Neutrophil (primary cell): Measurements from ENCODE around the gene PVALB.

Source experiments
- H3K27ac ChIP-seq: fragments of 200-600 bp; sonication (generic); 2 replicates; pipeline ENCODE4 v1.5.1; 2016; ENCODE audit warnings: mild to moderate bottlenecking, moderate library complexity
- H3K27me3 ChIP-seq: fragments of 200-600 bp; sonication (generic); 2 replicates; pipeline ENCODE4 v1.6.0; 2016; ENCODE audit warnings: mild to moderate bottlenecking
- H3K36me3 ChIP-seq: fragments of 200-600 bp; sonication (generic); 2 replicates; pipeline ENCODE4 v1.5.1; 2017
- H3K4me1 ChIP-seq, 2 experiments: fragments of 200-600 bp in 1 of 2; sonication (generic) in 1 of 2; 1 replicate in 1 of 2; 2 replicates in 1 of 2; pipeline versions ENCODE4 v1.5.1 to v1.6.1; 2013 to 2016; ENCODE audit warnings: low read depth in 1 of 2, low read length in 1 of 2, mild to moderate bottlenecking in 1 of 2, moderate library complexity in 1 of 2; ENCODE audit not compliant: control insufficient read depth in 1 of 2, insufficient read depth in 1 of 2
- H3K4me3 ChIP-seq, 2 experiments: fragments of 200-600 bp in 1 of 2; sonication (generic) in 1 of 2; 1 replicate in 1 of 2; 2 replicates in 1 of 2; pipeline ENCODE4 v1.5.1; 2013 to 2016; ENCODE audit warnings: low read depth in 1 of 2, low read length in 1 of 2, mild to moderate bottlenecking in 1 of 2, moderate library complexity in 1 of 2
- H3K9me3 ChIP-seq: fragments of 200-600 bp; sonication (generic); 2 replicates; pipeline ENCODE4 v1.5.1; 2016
- TF ChIP-seq, protein P1 (sequence below): fragments of 200-600 bp; sonication (generic); IDR thresholded peaks from 2 replicates; pipeline ENCODE4 v1.5.1; 2016; ENCODE audit warnings: antibody characterized with exemption

PVALB gene

GRCh38 chr22:36781656-36782627, 34.9 kb downstream of the PVALB start:
- TF ChIP-seq, protein P1, sequence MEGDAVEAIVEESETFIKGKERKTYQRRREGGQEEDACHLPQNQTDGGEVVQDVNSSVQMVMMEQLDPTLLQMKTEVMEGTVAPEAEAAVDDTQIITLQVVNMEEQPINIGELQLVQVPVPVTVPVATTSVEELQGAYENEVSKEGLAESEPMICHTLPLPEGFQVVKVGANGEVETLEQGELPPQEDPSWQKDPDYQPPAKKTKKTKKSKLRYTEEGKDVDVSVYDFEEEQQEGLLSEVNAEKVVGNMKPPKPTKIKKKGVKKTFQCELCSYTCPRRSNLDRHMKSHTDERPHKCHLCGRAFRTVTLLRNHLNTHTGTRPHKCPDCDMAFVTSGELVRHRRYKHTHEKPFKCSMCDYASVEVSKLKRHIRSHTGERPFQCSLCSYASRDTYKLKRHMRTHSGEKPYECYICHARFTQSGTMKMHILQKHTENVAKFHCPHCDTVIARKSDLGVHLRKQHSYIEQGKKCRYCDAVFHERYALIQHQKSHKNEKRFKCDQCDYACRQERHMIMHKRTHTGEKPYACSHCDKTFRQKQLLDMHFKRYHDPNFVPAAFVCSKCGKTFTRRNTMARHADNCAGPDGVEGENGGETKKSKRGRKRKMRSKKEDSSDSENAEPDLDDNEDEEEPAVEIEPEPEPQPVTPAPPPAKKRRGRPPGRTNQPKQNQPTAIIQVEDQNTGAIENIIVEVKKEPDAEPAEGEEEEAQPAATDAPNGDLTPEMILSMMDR: peak; percentile 98
- Histone ChIP-seq H3K27me3 (peaks cover 12% of the 10 kb centered on the region), H3K36me3 (no peaks in the 10 kb centered on the region), H3K9me3 (no peaks in the 10 kb centered on the region), H3K4me3 (peak overlapping the region in 1 of 2 experiments; percentile 10), H3K4me1 (peaks cover 10% of the 10 kb centered on the region in 2 experiments), H3K27ac (no peak overlapping the region)

- no peak overlapping the region for H3K4me3 ChIP-seq
Observed at GRCh38 chr22:36778020-36778419, 38.8 kb downstream of the PVALB start.

GRCh38 chr22:36776722-36777121, 40.1 kb downstream of the PVALB start:
- H3K27me3 ChIP-seq: no peaks in the 10 kb centered on the region
- peak overlapping the region; percentile 59 to 80 for H3K4me3 ChIP-seq
- TF ChIP-seq, protein P1: no peak
- H3K9me3 ChIP-seq: no peaks in the 10 kb centered on the region
- H3K4me1 ChIP-seq: peaks cover 20% of the 10 kb centered on the region in 2 experiments
- no peaks in the 10 kb centered on the region for H3K36me3 ChIP-seq
- H3K27ac ChIP-seq: peak overlapping the region; percentile 66

More at GRCh38 chr22:36778020-36778419, 38.8 kb downstream of the PVALB start:
- no peaks in the 10 kb centered on the region for H3K36me3 ChIP-seq
- TF ChIP-seq, protein P1: no peak
- H3K4me1 ChIP-seq: peaks cover 27% of the 10 kb centered on the region in 2 experiments
- no peaks in the 10 kb centered on the region for H3K9me3 ChIP-seq
- no peaks in the 10 kb centered on the region for H3K27me3 ChIP-seq
- no peak overlapping the region for H3K27ac ChIP-seq

DNA sequence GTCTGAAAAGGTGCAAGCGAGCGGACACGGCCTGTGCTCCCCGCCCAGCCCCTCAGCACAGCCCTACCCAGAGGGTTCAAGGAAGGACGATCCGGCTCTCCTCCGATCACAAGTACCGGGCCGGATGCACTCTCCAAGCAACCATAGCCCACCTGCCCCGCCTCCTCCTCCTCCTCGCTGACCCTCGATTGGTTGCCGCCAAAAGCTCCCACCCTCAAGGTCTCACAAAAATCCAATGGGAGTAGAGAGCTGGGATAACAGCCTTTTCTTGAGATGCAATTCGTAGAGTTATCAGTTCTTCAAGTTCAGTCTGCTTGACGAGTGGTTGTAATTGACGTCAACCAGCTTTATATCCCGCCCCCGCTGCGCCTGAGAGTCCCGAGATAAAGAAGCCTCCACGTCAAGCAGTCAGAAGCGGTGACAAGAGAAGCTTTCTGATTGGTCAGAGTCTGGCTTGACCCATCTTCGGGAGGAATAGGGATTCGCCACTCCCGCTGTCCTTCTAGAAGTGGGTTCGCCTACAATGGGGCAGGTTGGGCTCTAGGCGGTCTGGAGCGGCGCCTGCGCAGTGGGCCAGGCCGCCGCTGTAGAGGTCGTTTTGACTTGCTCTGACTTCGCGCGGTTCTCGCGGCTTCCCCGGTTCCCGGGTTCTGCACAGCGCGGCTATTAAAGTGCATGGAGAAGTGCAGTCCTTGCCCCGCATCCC, 40.7 kb downstream of the PVALB start, which contains the start of gene IFT27:
Gene IFT27 (minus strand): TSS at position 156 of the 706 bp plus-strand sequence. CDS start 412 bp downstream, outside the sequence.
- Histone ChIP-seq H3K36me3 (no peaks in the 10 kb centered on the region), H3K4me1 (peaks cover 17 to 18% of the 10 kb centered on the region in 2 experiments)
- TF ChIP-seq, protein P1: no peak

DNA sequence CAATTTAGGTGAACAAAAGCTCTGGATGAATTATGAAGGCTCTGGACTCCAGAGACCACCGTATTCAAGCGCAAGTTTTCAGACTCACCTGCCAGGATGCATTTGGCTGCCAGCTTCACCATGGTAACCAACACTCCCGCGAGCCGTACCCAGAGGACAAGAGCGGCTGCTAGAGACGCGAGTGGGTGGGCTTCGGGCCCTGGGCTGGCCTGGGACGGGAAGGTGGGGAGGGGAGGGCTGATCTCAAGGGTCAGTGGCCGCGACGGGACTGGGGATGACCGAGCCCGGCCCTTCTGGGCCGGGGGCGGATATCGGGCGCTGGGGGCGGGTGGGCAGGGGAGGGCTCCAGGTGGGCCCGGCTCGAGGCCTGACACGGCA, 41.3 kb downstream of the PVALB start:
- Histone ChIP-seq H3K27ac (peak overlapping the region; percentile 66), H3K36me3 (no peaks in the 10 kb centered on the region), H3K4me3 (peak overlapping the region; percentile 59 to 80), H3K9me3 (no peaks in the 10 kb centered on the region), H3K4me1 (peaks cover 17 to 23% of the 10 kb centered on the region in 2 experiments), H3K27me3 (no peaks in the 10 kb centered on the region)
- TF ChIP-seq, protein P1: no peak

More for the DNA sequence above, 40.7 kb downstream of the PVALB start, which contains the start of gene IFT27:
- Histone ChIP-seq H3K27ac (peak within 1 kb of the TSS; percentile 66), H3K4me3 (peak within 1 kb of the TSS; percentile 59 to 80), H3K27me3 (no peaks in the 10 kb centered on the region), H3K9me3 (no peaks in the 10 kb centered on the region)
